A673 (cell line): Measurements from ENCODE around the gene NFRKB. TPM values are rescaled to one million over a fixed set of nuclear protein-coding genes. Genes with fewer than 3 reads are reported as not detected.

Experiments used
- BruUV-seq: library from RNA; stranded (reverse); fragments of 400-500 nt; replicated peaks from 2 replicates; lab custom pipeline; 2021; lab: Mats Ljungman, UMichigan
- CTCF ChIA-PET: fragments of 300-600 bp; sonication (Branson Sonifier 250); formaldehyde crosslinking; loops from one replicate; lab custom pipeline; 2022; ENCODE audit warnings: antibody characterized with exemption; lab: Charles Lee
- POLR2A ChIA-PET: fragments of 300-600 bp; sonication (Branson Sonifier 250); formaldehyde crosslinking; loops from one replicate; lab custom pipeline; 2022; ENCODE audit warnings: antibody characterized with exemption; ENCODE audit not compliant: low non-redundant PET; lab: Charles Lee
- DNase-seq: peaks from one replicate; pipeline ENCODE4 v3.0.0-alpha.2; 2015; ENCODE audit warnings: low spot score
- H3K27ac ChIP-seq: fragments of 200-600 bp; sonication (generic); 2 replicates; pipeline ENCODE4 v1.5.1; 2016; ENCODE audit warnings: mixed run types, low read depth, mild to moderate bottlenecking, mixed read lengths, antibody characterized with exemption, low read length; ENCODE audit not compliant: poor library complexity, severe bottlenecking
- H3K27me3 ChIP-seq: fragments of 200-600 bp; sonication (generic); replicated peaks from 2 replicates; pipeline ENCODE4 v1.6.1; 2017; ENCODE audit warnings: mixed run types, low read depth, mild to moderate bottlenecking, mixed read lengths, antibody characterized with exemption, low read length; ENCODE audit not compliant: insufficient read depth, poor library complexity
- H3K36me3 ChIP-seq: fragments of 200-600 bp; sonication (generic); 2 replicates; pipeline ENCODE4 v1.6.1; 2016; ENCODE audit warnings: mixed run types, mild to moderate bottlenecking, mixed read lengths, antibody characterized with exemption, low read length; ENCODE audit not compliant: insufficient read depth, poor library complexity, severe bottlenecking
- H3K4me1 ChIP-seq: fragments of 200-600 bp; sonication (generic); 2 replicates; pipeline ENCODE4 v1.6.1; 2017; ENCODE audit warnings: mixed run types, mild to moderate bottlenecking, mixed read lengths, antibody characterized with exemption, low read length; ENCODE audit not compliant: insufficient read depth, poor library complexity, severe bottlenecking
- H3K4me3 ChIP-seq: fragments of 200-600 bp; sonication (generic); 2 replicates; pipeline ENCODE4 v1.5.1; 2016; ENCODE audit warnings: low read depth, mixed run types, mild to moderate bottlenecking, mixed read lengths, low read length; ENCODE audit not compliant: poor library complexity, severe bottlenecking
- H3K9me3 ChIP-seq: fragments of 200-600 bp; sonication (generic); 2 replicates; pipeline ENCODE4 v1.6.1; 2016; ENCODE audit warnings: mixed run types, low read depth, mild to moderate bottlenecking, mixed read lengths, antibody characterized with exemption, low read length; ENCODE audit not compliant: poor library complexity, severe bottlenecking
- CTCF ChIP-seq: fragments of 300-800, 200-600 bp; sonication (generic); conservative IDR thresholded peaks from 2 replicates; pipeline ENCODE4 v1.5.1; 2017; ENCODE audit warnings: low read depth, mild to moderate bottlenecking, antibody characterized with exemption, low read length, moderate library complexity, mixed read lengths
- EZH2 ChIP-seq: fragments of 200-600 bp; sonication (generic); IDR thresholded peaks from 2 replicates; pipeline ENCODE4 v1.6.1; 2017; ENCODE audit warnings: borderline replicate concordance, low read depth, mild to moderate bottlenecking, mixed read lengths, antibody characterized with exemption, low read length; ENCODE audit not compliant: poor library complexity, severe bottlenecking
- intact Hi-C: fragments of 100-400 bp; cut with micrococcal nuclease; formaldehyde crosslinking; loops from one replicate; pipeline ENCODE4 v1.10.0; 2022; ENCODE audit not compliant: unreplicated experiment
- total RNA-seq: library from RNA; stranded (reverse); gene quantifications from 2 replicates; pipeline ENCODE4 v1.2.3, GENCODE V29; 2021

Gene NFRKB
- total RNA-seq, 1 experiment from 2014 or later: 54.5 TPM

GRCh38 chr11:129929721-129930120 is 34.3 kb upstream of the NFRKB start:
- Histone ChIP-seq H3K9me3 (no peaks in the 10 kb centered on the region), H3K27me3 (no peaks in the 10 kb centered on the region), H3K4me1 (no peaks in the 10 kb centered on the region), H3K4me3 (no peak overlapping the region), H3K27ac (no peak overlapping the region), H3K36me3 (no peaks in the 10 kb centered on the region)
- no TSS peak for BruUV-seq
- POLR2A ChIA-PET: interaction anchor here (0.6 kb wide), 1 partner anchor 73 kb away, joined by 3 read pairs; the partner anchor contains the start of gene PRDM10
- CTCF ChIA-PET: interaction anchor here (0.7 kb wide), 1 partner anchor 48 kb away, joined by 3 read pairs; no protein-coding TSS in a partner anchor
- no peak for DNase-seq
- intact Hi-C loops: no loop called here
- TF ChIP-seq EZH2 (no peak), CTCF (no peak)

- no TSS peak for BruUV-seq
These were observed 33.7 kb upstream of the NFRKB start for GRCh38 chr11:129928923-129929692.

GRCh38 chr11:129922674-129923073 is 27.3 kb upstream of the NFRKB start:
- no peaks in the 10 kb centered on the region for H3K27me3 ChIP-seq
- no peak for DNase-seq
- H3K36me3 ChIP-seq: peaks cover 5% of the 10 kb centered on the region
- no TSS peak for BruUV-seq
- intact Hi-C loops: loop anchor here (1.0 to 5.0 kb wide), 2 partner anchors 210 to 290 kb away; no protein-coding TSS in a partner anchor
- no peaks in the 10 kb centered on the region for H3K9me3 ChIP-seq
- ChIA-PET CTCF (interaction anchor here (1.9 kb wide), 1 partner anchor 209 kb away, joined by 54 read pairs; no protein-coding TSS in a partner anchor), POLR2A (no interaction called here)
- H3K4me3 ChIP-seq: no peak overlapping the region
- H3K4me1 ChIP-seq: no peaks in the 10 kb centered on the region
- no peak overlapping the region for H3K27ac ChIP-seq
- TF ChIP-seq EZH2 (no peak), CTCF (no peak)

More at GRCh38 chr11:129928923-129929692, 33.7 kb upstream of the NFRKB start:
- ChIA-PET POLR2A (no interaction called here), CTCF (interaction anchor here (0.7 kb wide), 1 partner anchor 48 kb away, joined by 3 read pairs; no protein-coding TSS in a partner anchor)
- Histone ChIP-seq H3K4me3 (no peak overlapping the region), H3K4me1 (no peaks in the 10 kb centered on the region), H3K27ac (no peak overlapping the region), H3K36me3 (no peaks in the 10 kb centered on the region), H3K27me3 (no peaks in the 10 kb centered on the region), H3K9me3 (no peaks in the 10 kb centered on the region)
- intact Hi-C loops: no loop called here
- no peak for TF ChIP-seq EZH2
- TF ChIP-seq CTCF: no peak
- no peak for DNase-seq
